OCI-LY3 (cell line): ENCODE measurements around the gene CLEC4F.

Source experiments
- H2AFZ ChIP-seq: fragments of 200-600, 300-600 bp; shearing (Covaris generic); 2 replicates; pipeline ENCODE4 v1.6.0; 2014; ENCODE audit warnings: antibody characterized with exemption, low read depth, low read length
- H3K27ac ChIP-seq: fragments of 200-600, 300-600 bp; sonication (generic); 2 replicates; pipeline ENCODE4 v1.5.1; 2014; ENCODE audit warnings: mild to moderate bottlenecking, low read length, moderate library complexity, mixed read lengths
- H3K27me3 ChIP-seq: fragments of 200-600, 300-600 bp; sonication (generic); 2 replicates; pipeline ENCODE4 v1.6.1; 2014; ENCODE audit warnings: low read depth, low read length, mixed read lengths
- H3K36me3 ChIP-seq: fragments of 200-600, 300-600 bp; sonication (generic); replicated peaks from 2 replicates; pipeline ENCODE3; 2014; ENCODE audit warnings: low read depth, low read length, mixed read lengths
- H3K4me1 ChIP-seq: fragments of 300-600, 200-600 bp; sonication (generic); 2 replicates; pipeline ENCODE4 v1.6.1; 2014; ENCODE audit warnings: low read length, mixed read lengths
- H3K4me2 ChIP-seq: fragments of 200-600, 300-600 bp; sonication (generic); 2 replicates; pipeline ENCODE4 v1.6.1; 2014; ENCODE audit warnings: low read length, mixed read lengths
- H3K4me3 ChIP-seq: fragments of 300-600, 200-600 bp; sonication (generic); 2 replicates; pipeline ENCODE4 v1.5.1; 2014; ENCODE audit warnings: antibody characterized with exemption, mild to moderate bottlenecking, low read length, moderate library complexity
- H3K79me2 ChIP-seq: fragments of 300-600, 200-600 bp; shearing (Covaris generic); 2 replicates; pipeline ENCODE4 v1.6.1; 2014; ENCODE audit warnings: mild to moderate bottlenecking, low read length, mixed read lengths
- H3K9ac ChIP-seq: fragments of 300-600, 200-600 bp; shearing (Covaris generic); 2 replicates; pipeline ENCODE4 v1.6.0; 2014; ENCODE audit warnings: mild to moderate bottlenecking, low read length, moderate library complexity
- H3K9me3 ChIP-seq: fragments of 200-600, 300-600 bp; shearing (Covaris generic); 2 replicates; pipeline ENCODE4 v1.6.1; 2014; ENCODE audit warnings: low read length, mixed read lengths; ENCODE audit not compliant: insufficient read depth
- H4K20me1 ChIP-seq: fragments of 200-600, 300-600 bp; sonication (generic); 2 replicates; pipeline ENCODE4 v1.6.1; 2016; ENCODE audit warnings: low read length, mixed read lengths; ENCODE audit not compliant: insufficient read depth
- CTCF ChIP-seq: fragments of 200-600, 300-600 bp; sonication (generic); IDR thresholded peaks from 2 replicates; pipeline ENCODE4 v1.5.1; 2014; ENCODE audit warnings: antibody characterized with exemption, low read length, low read depth
- EZH2phosphoT487 ChIP-seq: fragments of 200-600 bp; shearing (Covaris generic); IDR thresholded peaks from 2 replicates; pipeline ENCODE4 v1.6.1; 2018; ENCODE audit warnings: antibody characterized with exemption, mixed run types, low read depth

CLEC4F gene

GRCh38 chr2:70807828-70808118 lies 12.6 kb downstream of the CLEC4F start:
- no peaks in the 10 kb centered on the region for H3K9me3 ChIP-seq
- H3K4me2 ChIP-seq, result no peak overlapping the region
- H4K20me1 ChIP-seq, result no peaks in the 10 kb centered on the region
- H2AFZ ChIP-seq, result no peak overlapping the region
- TF ChIP-seq EZH2phosphoT487, result no peak
- no peak for TF ChIP-seq CTCF
- H3K9ac ChIP-seq, result no peak overlapping the region
- H3K36me3 ChIP-seq, result no peaks in the 10 kb centered on the region
- no peak overlapping the region for H3K4me3 ChIP-seq
- no peaks in the 10 kb centered on the region for H3K4me1 ChIP-seq
- no peaks in the 10 kb centered on the region for H3K79me2 ChIP-seq
- no peak overlapping the region for H3K27ac ChIP-seq
- peaks cover 7% of the 10 kb centered on the region; the same call in 1 of the 2 replicates for H3K27me3 ChIP-seq

GRCh38 chr2:70807102-70807827 lies 13.1 kb downstream of the CLEC4F start:
- H3K27ac ChIP-seq, result no peak overlapping the region
- H4K20me1 ChIP-seq, result no peaks in the 10 kb centered on the region
- no peaks in the 10 kb centered on the region for H3K36me3 ChIP-seq
- no peaks in the 10 kb centered on the region for H3K9me3 ChIP-seq
- no peaks in the 10 kb centered on the region for H3K79me2 ChIP-seq
- no peak overlapping the region for H3K4me3 ChIP-seq
- peaks cover 7% of the 10 kb centered on the region; the same call in 1 of the 2 replicates for H3K27me3 ChIP-seq
- H3K4me1 ChIP-seq, result no peaks in the 10 kb centered on the region
- no peak overlapping the region for H3K4me2 ChIP-seq
- H3K9ac ChIP-seq, result no peak overlapping the region
- TF ChIP-seq CTCF, result no peak
- no peak for TF ChIP-seq EZH2phosphoT487
- no peak overlapping the region for H2AFZ ChIP-seq

- no peak for TF ChIP-seq EZH2phosphoT487
- no peak for TF ChIP-seq CTCF
Observed at GRCh38 chr2:70806620-70807019, 13.8 kb downstream of the CLEC4F start.

GRCh38 chr2:70806013-70806412 lies 14.4 kb downstream of the CLEC4F start:
- Histone ChIP-seq H3K4me1 (no peaks in the 10 kb centered on the region), H3K27ac (no peak overlapping the region), H3K9me3 (no peaks in the 10 kb centered on the region), H3K27me3 (peaks cover 7% of the 10 kb centered on the region; the same call in 1 of the 2 replicates), H2AFZ (no peak overlapping the region), H3K36me3 (no peaks in the 10 kb centered on the region), H3K9ac (no peak overlapping the region), H4K20me1 (no peaks in the 10 kb centered on the region), H3K4me3 (no peak overlapping the region), H3K4me2 (no peak overlapping the region), H3K79me2 (no peaks in the 10 kb centered on the region)
- TF ChIP-seq CTCF, result no peak

More at GRCh38 chr2:70806620-70807019, 13.8 kb downstream of the CLEC4F start:
- no peaks in the 10 kb centered on the region for H3K9me3 ChIP-seq
- H3K4me3 ChIP-seq, result no peak overlapping the region
- H3K36me3 ChIP-seq, result no peaks in the 10 kb centered on the region
- no peaks in the 10 kb centered on the region for H3K4me1 ChIP-seq
- no peaks in the 10 kb centered on the region for H3K79me2 ChIP-seq
- no peak overlapping the region for H3K27ac ChIP-seq
- no peak overlapping the region for H2AFZ ChIP-seq
- H3K9ac ChIP-seq, result no peak overlapping the region
- no peaks in the 10 kb centered on the region for H4K20me1 ChIP-seq
- H3K27me3 ChIP-seq, result peaks cover 7% of the 10 kb centered on the region; the same call in 1 of the 2 replicates
- no peak overlapping the region for H3K4me2 ChIP-seq
